Right renal pelvis (tissue), 4 donors: ENCODE results near the gene ELK3. TPM values are rescaled to one million over a fixed set of nuclear protein-coding genes. Genes with fewer than 3 reads are reported as not detected.

Source experiments
- DNase-seq, 4 donors: peaks; one replicate each; pipeline ENCODE4 v3.0.0-alpha.2; 2013; ENCODE audit warnings: low read depth in 4 of 4, low spot score in 3 of 4, missing footprints in 1 of 4
- polyA plus RNA-seq, 4 donors: library from polyadenylated mRNA; unstranded; fragments of 120-200 nt; gene quantifications; one replicate each; pipeline ENCODE4 v1.2.1, GENCODE V29; 2013; ENCODE audit not compliant: insufficient read length in 4 of 4

ELK3 gene
- polyA plus RNA-seq, 4 donors: 56.0 to 66.3 (median 65.9) TPM

- no peak for DNase-seq
Observed at GRCh38 chr12:96186607-96187301, 7.4 kb upstream of the ELK3 start.

DNA sequence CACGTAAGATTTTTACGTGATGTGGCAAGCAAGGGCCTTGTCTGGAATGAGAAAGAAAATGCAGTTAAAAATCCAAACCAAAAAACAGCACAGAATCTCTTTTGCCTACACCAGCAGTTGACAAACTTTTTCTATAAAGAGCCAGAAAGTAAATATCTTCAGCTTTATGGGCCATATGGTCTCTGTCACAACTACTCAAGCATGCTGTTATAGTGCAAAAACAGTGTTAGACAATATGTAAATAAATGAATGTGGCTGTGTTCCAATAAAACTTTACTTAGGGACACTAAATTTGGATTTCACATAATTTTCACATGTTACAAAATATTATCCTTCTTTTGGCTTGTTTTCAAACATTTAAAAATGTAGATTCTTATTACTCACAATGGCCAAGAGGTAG, 6.2 kb upstream of the ELK3 start:
- no peak for DNase-seq

- no peak for DNase-seq
Observed at GRCh38 chr12:96189781-96190180, 4.4 kb upstream of the ELK3 start.

DNA sequence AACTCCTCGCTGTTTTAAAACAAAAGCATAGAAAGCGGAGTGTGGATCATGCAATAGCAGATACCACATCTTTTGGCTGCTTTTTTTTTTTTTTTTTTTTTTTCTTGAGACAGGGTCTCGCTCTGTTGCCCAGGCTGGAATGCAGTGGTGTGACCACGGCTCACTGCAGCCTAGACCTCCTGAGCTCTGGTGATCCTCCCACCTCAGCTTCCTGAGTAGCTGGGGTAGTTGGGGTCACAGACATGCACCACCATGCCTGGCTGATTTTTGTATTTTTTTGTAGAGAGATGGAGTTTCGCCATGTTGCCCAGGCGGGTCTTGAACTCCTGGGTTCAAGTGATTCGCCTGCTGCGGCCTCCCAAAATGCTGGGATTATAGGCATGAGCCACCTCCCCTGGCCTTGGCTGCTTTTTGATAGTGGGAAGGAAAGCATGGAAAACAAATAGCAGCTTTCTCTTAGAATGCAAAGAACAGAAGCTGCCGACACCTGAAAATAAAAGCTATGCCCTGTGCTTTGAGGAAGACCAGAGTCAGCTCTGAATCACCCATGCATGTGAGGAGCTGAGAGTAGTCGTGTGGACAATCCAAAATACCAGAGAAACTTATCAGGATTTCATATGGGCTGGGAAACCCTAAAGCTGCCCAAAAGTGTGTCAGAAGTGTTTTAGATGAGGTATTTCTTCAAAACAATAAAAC, 3.6 kb upstream of the ELK3 start:
- DNase-seq: no peak

DNA sequence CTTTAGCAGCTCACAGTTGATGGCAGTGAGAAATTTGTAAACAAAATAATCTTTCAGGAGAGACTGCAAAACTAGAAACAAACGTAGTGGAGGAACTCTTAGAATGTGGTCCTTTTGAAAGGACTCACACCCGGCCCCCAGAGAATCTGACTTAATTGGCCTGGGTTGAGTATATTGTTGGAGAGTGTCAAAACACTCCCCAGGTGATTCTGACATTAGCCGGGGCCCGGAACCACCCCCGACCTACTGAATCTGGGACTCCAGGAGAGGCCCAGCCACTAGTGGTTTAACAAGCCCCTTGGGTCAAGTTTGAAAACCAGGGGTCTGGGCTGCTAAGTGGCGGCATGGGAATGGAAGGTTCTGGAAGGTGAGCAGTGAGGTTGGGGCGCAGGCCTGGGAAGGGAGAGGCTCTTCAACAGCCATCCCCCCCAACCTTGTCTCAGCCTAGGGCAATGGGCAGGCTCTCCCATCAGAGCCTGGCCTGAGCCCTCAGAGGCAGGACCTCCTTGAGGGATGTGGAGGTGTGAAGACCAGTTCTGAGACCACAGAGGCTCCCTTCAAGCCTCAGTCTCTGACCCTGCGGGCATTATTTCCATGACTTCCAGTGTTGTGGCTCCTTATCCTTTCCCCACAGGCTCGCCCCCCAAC, 1.1 kb upstream of the ELK3 start:
- no peak for DNase-seq

DNA sequence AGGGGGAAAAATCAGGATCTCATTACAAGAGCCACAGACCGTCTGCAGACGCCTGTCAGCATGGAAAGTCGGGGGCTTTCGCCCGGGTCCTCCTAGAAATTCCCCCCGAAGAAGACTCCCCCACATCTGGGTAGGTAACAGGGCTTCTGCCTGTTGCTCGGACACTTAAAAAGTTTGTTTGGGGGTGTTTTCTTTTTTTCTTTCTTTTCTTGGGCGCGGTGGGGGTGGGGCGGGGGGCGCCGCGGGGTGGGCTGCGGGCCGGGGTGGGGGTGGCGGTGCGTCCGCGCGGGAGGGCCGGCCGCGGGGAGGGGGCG, 358 bp downstream of the ELK3 start:
- DNase-seq: no peak

DNA sequence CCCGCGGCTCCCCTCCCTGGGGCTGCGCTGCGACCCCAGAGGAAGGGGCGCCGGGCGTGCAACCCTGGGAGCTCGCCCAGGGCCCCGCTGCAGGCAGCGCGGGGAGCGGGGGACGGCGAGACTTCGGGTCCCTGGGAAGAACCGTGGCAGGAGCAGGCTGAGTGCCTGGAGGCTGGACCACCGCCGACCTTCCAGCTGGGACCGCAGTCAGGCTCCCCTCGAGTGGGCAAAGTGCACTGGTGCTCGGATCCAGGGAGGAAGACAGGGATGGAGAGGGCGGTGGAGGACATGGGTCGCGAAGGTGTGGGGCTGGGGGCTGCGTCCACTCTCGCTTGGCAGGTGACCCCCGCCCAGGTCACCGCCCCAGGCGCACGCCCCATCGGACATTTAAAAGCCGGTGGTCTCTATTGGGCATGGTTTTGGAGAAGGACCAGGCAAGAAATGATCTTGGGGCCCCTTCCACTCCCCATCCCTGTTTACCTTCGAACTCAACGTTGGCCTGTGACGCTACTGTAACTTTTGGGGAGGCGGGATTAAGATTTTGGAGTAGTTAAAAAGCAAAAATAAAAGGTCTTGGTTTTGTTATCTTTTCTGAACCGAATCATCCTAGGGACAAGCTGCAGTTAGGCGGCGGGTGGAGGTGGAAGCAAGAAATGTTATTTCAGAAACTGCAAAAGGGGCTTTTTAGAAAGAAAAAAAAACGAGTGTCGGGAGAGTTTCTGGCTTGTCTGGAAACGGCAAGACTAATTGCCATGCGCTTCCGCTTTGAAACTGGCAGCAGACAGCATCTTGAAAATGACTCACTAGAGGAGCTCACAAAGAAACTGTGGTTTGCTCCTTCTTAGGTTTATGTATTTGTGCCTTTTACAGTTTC, 1.0 kb downstream of the ELK3 start:
- no peak for DNase-seq

- DNase-seq: no peak
Observed at GRCh38 chr12:96195845-96196451, 1.8 kb downstream of the ELK3 start.

- DNase-seq: no peak
Observed at GRCh38 chr12:96196781-96197180, 2.6 kb downstream of the ELK3 start.

DNA sequence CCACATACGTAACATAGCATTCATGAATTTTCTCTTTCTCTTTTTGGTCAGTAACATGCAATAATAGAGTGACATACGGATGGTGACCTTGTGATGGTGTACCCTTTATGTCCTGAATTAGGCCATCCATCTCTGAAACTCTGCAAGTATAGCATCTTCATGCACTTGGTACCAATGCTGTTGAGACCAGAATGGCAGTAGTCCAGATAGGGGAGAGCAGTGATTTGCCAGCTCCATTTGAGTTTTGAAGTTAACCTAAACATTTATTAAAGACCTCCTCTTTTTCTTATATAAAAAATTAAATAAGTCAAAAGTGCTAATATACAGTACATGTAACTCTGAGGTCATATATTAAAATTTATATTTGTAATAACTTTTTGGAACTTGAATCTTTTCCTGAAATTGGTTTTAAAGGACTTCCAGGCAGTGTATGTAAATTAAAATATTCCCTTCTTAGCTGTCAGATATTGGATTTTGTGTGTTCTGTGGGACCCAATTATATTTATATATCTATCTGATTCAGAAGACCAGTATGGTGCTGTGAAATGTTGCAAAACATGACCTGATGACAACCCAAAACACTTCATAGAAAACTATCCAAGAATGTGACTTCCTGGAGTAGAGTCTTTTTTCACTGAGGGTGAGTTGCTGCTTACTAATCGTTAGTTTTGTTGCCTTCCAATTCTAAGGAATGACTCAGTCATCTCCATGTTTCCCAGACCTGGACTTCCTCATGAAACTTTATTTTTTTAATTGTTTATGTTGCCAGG, 3.5 kb downstream of the ELK3 start:
- DNase-seq: no peak

GRCh38 chr12:96198965-96199364, 4.8 kb downstream of the ELK3 start:
- no peak for DNase-seq

GRCh38 chr12:96199464-96199863, 5.3 kb downstream of the ELK3 start:
- DNase-seq: no peak

GRCh38 chr12:96201272-96202227, 7.4 kb downstream of the ELK3 start:
- no peak for DNase-seq

DNA sequence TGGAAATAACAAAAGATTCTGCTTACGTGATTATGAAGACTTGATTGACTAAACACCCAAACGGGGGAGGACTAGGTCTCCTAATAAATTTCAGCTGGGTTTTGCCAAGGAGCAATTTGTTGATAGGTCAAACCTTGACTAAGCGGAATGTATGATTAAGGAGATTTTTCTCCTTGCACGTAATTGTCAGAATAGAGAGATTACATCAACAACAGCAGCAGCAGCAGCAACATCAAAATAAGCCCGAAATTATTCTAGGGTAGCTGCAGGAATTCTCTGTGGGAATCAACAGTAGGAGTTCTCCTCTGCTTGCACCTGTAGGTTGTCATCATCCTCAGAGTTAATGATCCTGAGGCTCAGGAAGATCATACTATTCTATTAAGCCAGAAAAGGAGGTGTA, 10.2 kb downstream of the ELK3 start:
- no peak for DNase-seq

DNA sequence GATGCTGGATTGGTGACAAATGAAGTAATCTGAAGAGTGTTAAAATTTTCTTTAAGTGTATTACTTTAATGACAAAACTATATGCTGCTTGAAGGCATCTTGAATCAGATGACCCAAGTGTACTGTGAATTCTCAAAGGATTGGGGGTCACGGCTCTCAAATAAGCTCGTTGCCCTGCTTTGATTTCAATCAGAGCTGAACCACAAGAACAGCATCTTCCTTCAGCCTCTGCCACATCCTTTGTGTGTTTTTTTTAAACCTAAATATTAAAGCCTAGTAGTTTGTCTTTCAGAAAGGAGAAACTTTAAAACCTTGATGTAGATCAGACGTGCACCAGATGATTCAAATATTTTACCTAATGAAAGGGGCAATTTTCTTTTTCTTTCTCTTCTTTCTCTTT, 11.7 kb downstream of the ELK3 start:
- no peak for DNase-seq

DNA sequence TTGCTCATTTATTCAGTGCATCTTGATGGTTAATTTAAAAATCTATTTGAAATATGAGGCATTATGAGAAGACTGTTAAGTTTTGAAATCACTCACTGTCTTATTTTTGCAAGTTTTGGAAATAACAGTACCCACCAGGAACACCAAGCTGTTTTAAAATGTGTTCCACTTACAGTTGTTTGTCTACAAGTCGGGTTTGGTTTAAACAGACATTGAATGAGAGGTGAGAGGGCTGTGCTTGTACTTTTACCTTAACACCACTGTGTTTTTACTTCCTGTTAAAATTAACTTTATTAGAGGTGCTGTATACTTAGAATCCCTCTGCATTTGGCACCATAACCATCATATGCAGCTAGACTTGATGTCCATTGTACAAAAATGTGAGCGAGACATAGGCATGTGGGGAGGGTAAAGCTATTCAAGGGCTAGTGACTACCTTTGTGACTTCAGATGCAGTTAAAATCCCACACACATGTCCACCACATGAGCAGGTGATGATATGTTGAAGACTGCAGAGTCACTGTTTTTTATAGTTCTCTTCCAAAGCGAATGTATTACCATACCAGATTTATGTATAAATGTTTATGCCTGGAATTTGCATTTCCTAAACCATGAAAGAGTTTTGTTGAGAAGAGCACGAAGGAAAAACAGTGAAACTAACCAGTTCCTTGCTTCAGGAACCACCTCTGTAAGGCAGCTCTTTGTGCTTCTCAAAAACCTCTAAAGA, 12.9 kb downstream of the ELK3 start:
- no peak for DNase-seq

DNA sequence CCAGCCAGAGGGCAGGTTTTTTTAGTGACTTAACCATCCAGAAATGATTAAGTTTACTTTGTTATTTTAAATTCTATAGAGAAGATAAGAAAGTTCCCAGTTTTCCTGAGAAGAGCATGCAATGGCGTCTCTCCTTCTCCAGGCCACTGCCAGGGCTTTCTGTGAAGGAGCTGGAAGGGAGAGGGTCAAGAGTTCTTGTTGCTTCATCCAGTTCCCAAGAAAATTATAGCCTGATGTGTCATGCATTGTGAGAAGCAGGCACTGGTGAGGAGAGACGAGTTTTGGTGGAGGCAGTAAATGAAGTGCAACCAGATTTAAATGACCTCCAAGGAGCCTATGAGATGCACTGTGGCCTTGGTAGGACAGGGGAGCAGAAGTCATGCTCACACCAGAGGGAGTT, 14.2 kb downstream of the ELK3 start:
- DNase-seq: no peak
